ENCODE results near the gene NUDT16L1.

GRCh38 chr16:4718466-4718865 is 25.1 kb downstream of the NUDT16L1 start:
- TF ChIP-seq CTCF (conservative IDR thresholded peaks at IDR 0.05; ENCODE audit: low read length): no peak
- no peak for TF ChIP-seq EZH2phosphoT487 (IDR thresholded peaks at IDR 0.05; ENCODE audit: borderline replicate concordance, low read depth, low read length)
